ENCODE measurements around the gene RBM47.
"Not testable (repeated sequence)": the region's sequence is repeated elsewhere in the genome, so short reads cannot be mapped to it uniquely, and the experiment has no call there.

The RBM47 gene

DNA sequence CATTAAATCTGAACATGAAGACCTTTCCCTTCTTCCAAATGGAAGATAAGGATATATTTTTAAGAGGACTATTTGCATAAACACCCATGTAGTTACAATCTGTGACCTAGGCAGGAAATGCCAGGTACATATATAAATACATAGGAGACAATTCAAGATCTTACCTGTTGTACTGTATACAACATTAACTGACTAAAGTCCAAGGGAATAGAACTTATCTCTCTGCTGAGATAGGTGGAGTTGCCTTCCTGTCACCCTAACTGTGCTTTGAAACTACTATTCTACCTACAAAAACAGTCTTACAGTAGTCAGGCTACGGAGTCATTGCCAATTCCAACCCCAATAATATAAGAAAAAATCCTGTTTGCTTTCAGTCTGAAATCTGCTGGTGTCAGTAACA is 188.2 kb downstream of the RBM47 start:
- DNase-seq (ENCODE audit: low spot score) = no peak

DNA sequence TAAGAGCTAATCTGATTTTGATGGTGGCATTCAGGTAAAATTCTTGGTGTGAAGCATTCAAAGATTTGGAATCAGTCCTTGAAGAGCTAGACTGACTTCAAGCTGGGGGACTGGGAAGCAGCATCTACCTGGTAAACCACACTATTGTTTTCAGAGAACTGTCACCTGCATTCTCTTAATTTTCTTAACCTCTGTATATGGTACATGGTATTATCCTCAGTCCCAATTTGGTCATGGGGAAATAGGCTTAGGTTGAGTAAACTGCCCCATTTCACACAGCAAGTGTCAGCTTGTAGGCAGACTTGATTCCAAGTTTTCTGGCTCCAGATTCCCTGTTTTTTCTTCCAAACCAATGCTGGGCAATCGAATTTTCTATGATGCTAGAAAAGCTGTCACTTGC is 190.1 kb downstream of the RBM47 start:
- no peak for DNase-seq (ENCODE audit: low spot score)

DNA sequence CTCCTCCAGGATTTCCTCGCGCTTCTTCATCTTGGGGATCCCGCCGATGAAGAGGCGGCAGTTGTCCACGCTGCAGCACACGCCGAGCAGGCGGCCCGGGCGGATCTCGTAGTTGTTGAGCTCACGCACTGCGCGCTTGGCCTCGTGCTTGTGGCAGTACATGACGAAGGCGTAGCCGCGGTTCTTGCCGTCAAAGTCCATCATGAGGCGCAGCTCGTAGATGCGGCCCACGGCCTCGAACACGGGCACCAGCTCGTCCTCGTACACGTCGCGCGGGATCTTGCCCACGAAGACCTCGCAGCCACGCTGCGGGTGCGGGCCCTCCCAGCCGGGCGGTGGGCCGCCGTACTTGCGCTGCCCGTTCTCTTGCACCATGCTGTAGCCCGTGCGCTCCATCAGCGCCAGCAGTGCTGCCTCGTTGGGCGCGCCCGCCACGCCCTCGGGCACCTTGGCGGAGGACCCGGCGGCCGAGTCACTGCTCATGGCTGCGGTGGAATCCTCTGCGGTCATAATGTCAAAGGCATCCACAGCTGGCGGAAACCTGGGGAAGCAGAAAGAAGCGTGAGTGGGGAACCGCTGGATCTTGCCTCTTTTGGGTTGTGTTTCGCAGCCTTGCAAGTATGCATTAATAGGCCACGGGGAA is 191.2 kb downstream of the RBM47 start:
- no peak for DNase-seq (ENCODE audit: low spot score)

DNA sequence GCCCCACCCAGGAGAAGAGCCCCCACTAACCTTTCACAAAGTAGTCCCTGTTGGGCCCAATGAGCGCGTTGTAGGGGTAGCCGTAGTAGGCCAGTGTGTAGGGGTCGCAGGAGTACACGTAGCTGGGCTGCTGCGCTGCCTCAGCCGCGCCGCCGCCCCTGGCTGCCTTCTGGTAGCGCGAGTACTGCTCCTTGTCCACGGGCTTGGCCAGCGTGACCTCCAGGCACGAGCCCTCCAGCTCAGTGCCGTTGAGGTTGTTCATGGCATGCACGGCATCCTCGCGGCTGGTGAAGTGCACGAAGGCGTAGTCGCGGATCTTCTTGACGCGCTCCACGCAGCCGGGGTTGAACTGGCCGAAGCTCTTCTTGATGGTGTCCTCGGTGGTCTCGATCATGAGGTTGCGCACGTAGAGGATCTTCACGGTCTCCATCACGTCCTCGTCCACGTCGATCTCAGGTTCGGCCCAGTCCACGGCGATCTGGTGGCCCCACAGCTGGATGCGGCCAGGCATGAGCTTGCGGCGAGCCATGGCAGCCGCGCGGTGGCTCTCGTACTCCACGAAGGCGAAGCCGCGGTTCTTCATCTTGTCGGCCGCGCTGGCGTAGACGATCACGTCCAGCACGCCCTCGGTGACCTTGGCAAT is 191.8 kb downstream of the RBM47 start:
- DNase-seq (ENCODE audit: low spot score) = no peak

DNA sequence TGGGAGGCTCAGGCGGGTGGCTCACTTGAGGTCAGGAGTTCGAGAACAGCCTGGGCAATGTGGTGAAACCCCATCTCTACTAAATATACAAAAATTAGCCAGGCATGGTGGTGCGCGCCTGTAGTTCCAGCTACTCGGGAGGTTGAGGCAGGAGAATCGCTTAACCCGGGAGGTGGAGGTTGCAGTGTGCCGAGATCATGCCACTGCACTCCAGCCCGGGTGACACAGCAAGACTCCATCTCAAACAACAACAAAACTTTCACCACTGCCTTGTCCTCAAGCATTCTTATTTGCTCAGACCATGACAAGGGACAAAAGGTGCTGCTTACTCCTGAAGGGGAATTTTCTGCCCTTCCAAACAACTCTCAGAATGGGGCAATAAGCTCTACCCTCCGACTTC is 194.4 kb downstream of the RBM47 start:
- not testable (repeated sequence) for DNase-seq (ENCODE audit: low spot score)

DNA sequence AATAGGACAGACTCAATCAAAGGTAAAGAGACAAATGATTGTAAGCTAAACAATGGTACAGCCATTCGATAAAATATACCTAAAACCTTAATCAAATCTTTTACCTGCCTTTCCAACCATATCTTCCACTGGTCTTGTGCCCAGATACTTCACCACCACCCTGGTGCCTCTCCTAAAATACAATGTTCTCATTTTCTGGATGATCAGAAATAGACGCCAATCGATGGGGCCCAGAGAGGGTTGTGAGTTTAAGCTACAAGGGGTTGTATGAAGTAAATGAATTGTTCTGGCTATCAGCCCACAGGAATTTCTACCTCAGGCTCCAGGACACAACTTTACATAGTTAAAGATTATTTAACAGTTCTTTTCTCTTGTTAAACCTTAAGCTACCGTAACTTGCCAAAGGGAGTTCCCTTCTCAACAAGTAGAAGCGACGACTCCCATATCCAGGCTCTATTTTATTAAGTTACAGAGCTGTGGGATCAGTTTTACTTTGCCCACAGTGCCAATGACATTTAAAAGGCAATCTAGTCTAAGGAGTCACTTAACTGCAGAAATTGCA is 195.5 kb downstream of the RBM47 start:
- no peak for DNase-seq (ENCODE audit: low spot score)

DNA sequence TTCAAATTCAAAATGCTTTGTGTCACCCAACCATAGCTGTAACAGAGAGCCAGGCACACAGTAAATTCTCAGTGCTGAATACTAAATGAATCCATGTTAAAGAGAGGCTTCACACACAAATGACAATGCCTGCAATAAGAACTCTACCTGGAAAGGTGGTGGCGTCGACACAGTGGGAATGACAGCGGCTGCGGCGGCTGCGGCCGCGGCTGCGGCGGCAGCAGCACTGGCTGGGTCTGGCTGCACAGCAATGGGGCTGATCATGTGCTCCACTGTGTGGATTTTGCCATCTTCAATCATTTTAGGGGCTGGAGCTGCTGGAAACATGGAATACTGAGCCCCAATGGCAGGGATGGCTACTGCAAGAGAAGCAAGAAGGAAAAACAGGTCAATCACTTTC is 197.2 kb downstream of the RBM47 start:
- no peak for DNase-seq (ENCODE audit: low spot score)

DNA sequence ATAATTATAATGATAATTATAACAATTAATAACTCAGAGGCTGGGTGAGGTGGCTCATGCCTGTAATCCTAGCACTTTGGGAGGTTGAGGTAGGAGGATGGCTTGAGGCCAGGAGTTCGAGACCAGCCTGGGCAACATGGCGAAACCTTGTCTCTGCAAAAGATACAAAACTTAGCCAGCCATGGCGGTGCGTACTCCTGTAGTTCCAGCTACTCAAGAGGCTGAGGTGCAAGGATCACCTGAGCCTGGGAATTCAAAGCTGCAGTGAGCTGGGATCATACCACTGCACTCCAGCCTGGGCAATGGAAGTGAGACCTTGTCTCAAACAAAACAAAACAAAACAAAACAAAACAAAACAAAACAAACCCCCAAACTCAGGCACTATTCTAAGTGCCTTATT is 201.8 kb downstream of the RBM47 start:
- not testable (repeated sequence) for DNase-seq (ENCODE audit: low spot score)

DNA sequence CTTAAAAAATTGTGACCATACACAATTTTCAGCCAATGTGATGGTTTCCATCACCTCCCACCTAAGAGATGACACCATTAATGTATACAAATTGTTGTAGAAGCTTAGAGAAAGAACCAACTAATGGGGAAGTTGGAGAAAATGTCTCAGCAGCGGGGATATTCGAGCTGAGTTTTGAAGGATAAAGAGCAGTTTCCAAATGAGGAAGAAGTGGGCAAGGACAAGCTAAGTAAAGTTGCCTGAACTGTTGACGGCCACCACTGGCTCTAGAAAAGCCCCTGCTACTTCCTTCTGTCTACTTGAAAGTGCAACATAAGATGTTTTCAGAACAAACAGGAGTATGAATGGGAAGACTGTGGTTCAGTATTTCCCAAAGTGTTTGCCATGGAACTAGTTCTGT is 202.5 kb downstream of the RBM47 start:
- no peak for DNase-seq (ENCODE audit: low spot score)

DNA sequence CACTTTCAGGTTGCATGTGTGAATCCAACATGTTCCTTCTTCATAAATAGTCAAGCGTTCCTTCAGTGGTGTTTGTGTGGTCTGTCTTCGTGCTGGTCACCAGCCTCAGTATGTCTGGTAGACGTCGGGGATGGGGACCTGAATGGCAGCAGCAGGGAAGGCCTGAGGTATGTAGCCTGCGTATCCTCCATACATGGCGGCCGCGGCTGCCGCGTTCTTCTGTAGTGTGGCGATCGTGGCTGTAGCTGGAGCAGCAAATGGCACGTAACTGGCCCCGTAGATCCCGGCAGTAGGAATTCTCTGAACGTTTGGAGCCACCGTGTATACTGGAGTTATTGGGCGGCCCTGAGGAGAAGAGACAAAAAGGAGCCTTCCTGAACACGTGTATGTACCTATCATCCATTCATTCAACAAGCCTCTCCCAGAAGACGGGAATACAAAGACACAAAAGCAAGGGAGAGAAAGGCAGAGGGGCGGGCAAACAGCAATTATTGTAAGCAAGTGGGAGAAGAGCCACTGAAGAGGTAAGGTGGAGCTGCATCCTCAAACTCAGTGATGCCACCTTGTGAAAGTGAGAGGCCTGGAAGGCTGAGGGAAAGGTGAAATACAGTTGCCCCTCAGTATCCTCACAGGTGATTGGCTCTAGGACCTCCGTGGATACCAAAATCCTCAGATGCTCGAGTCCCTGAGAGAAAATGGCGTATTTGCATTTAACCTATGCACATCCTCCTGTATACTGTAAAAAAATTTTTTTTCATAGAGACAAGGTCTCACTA is 203.7 kb downstream of the RBM47 start:
- no peak for DNase-seq (ENCODE audit: low spot score)

DNA sequence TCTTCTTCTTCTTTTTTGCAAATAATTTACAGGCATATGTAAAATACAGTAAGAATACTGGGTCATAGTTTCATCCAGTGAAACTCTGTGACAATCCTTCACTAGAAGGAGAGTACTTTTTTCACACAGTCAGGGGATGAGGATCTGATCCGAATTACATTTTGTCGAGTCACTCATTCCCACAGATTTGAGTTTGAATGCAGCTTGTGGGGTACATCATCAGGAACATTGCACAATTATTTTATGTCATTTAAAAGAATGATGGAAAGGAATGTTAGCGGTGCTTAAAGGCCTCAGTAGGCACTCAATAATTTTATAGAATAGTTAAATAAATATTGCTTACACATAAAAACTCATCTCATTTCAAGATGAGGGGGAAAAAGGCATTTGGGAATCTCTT is 205.9 kb downstream of the RBM47 start:
- peak; percentile 49 for DNase-seq (ENCODE audit: low spot score)

DNA sequence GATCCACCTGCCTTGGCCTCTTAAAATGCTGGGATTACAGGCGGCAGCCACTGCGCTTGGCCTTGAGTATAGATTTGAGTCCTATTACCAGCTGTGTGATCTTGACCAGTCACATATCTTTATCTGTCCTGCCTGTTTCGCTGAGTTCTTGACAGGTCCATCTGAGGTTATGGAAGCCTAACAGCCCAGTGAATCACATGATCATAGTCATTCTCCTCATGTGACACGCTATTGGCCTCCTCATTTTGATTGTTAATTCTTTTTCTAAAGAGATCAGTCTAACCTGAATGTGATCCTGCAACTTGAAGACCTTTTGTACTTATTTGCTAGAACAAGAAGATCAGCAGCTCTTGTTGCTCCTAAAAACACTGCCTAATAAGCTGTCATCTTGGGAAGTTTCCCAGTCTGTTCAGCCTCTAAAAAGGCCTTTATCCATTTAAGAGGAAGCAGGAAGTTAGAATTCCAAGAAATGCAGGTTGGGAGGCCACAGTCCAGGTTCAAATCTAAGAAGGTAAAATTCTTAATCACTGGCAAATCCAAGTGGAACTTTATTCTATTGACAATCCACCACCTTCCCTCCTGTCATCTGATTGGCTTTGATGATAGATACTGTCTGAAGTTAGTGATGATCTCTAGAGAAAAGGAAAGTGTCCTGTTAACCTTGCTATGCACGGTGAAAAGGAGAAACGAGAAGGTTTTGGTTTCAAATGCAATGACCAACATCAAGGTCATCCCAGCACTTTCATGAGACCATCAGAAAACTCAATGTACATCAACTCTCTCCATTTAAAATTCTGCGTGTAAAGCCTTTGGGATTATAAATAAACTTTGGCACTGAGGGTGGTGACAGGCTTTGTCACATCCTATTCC is 207.6 kb downstream of the RBM47 start:
- no peak for DNase-seq (ENCODE audit: low spot score)

DNA sequence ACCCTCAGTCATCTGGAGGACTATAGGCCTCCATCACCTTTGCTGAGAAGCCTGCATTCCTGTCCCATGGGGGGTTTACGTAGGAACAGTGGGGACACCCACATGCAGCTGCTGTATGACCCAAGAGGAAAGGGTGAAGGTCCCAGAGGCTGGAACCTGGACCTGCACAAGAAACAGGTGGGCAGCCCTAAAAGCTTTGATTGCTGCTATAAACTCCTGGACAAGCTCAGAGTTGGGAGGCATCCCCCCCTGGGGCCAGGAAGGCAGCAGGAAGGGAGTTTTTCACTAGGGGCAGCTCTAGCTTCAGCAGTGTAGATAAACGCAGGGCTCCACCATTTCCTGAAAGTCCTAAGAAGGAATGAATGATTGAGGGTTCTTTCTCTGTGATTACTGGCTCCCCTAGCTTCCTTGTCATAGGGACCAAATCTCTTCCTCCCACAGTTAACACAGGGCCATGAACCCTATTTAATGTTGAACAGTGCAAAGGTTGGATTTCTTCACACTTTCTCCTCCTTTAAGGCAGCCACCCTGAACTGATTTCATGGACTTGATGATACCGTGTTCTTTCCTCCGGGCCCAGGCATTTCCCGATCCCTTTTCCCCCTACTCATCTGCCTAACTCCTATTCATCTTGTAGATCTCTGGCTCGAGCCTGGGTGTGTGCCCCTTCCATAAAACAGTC is 210.3 kb downstream of the RBM47 start:
- DNase-seq (ENCODE audit: low spot score) = no peak

DNA sequence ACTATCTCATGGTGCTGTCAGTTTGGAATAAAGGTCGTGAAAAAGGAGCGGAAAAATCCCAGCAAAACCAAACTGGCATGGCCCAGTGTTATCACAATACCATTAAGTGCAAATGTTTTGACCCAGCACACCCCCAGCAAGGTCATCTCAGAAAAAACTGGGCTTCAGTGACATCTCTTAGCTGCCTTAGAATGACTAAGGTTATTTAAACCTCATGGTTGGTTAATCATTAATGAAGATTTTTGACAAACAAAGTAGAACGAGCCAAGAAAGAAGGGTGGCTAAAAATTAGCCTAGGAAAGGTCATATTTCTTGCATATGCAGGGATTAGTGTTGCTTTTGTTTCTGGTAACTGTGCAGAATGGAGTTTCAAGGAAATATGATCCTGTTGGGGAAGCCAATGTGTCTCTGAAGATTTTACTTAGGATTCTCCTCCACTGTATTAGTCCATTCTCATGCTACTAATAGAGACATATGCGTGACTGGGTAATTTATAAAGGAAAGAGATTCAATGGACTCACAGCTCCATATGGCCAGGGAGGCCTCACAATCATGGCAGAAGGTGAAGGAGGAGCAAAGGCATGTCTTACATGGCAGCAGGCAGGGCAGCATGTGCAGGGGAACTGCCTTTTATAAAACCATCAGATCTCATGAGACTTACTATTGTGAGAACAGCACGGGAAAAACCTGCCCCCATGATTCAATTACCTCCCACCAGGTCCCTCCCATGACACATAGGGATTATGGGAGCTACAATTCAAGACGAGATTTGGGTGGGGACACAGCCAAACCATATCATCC is 211.0 kb downstream of the RBM47 start:
- DNase-seq (ENCODE audit: low spot score) = no peak

DNA sequence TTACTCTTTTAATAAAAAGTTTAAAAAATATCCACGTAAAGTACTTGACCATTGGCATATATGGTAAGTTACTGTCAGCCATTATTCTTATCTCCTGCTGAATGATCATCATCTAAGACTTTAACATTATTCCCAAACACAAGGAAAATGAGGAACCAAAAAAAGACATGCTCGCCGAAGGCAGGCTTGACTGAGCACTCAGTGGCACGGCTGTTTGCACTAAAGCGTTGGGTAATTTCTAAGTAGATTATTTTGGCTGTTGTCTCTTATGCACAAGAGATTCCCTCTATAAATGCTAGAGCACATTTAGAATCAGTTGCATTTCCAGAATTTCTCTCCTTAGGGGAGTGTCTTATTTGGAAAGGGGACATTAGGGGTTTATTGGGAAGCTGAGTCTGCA is 211.7 kb downstream of the RBM47 start:
- no peak for DNase-seq (ENCODE audit: low spot score)

DNA sequence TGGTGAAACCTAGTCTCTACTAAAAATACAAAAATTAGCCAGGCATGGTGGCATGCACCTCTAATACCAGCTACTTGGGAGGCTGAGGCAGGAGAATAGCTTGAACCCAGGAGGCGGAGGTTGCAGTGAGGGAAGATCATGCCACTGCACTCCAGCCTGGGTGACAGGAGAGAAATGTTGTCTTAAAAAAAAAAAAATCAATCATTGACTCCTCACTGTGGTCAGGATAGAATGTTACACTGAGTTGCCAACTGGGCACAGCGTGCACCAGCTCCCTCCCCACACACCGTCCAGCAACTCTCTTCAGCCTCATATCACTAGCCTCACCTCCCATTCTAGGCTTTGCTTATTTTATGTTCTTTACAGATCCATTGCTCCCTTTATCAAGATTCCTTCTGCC is 215.0 kb downstream of the RBM47 start:
- no peak for DNase-seq (ENCODE audit: low spot score)

DNA sequence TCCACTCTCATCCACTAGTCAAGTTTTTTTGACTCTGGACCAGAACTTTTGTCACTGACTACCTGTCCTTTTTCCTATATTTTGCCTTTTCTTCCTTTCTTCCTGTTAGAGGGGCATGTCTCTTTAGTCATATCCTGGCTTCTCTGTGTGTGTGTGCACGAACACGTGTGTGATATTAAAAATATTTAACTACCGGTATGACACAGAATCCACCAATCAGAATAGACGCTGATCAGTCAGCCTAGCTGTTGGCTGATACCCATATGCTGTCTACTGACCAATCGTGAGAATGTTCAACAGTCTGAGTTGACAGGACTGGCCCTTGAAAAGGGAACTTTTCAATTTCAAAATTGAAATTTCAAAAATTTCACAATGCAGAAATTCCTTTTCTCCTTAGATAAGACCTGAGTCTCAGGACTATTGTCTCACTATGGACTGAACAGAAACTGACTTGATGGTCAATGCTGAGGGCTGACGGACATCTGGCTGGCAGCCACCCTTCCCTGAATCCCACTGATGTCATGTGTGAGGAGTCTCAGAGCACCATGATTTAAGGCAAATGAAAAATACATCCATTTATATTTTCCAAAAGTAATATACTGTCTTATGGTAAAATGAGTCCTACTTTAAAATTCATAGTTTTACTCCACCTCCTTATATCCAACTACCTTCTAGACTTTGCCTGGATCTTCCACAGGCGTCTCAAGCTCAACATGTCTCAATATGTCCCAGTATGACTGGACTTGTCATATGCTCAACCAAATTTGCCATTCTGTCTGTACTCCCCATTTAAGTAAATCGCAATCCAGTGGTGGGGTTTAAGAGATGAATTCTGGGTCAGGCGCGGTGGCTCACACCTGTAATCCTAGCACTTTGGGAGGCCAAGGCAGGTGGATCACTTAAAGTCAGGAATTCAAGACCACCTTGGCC is 216.5 kb downstream of the RBM47 start:
- no peak for DNase-seq (ENCODE audit: low spot score)

DNA sequence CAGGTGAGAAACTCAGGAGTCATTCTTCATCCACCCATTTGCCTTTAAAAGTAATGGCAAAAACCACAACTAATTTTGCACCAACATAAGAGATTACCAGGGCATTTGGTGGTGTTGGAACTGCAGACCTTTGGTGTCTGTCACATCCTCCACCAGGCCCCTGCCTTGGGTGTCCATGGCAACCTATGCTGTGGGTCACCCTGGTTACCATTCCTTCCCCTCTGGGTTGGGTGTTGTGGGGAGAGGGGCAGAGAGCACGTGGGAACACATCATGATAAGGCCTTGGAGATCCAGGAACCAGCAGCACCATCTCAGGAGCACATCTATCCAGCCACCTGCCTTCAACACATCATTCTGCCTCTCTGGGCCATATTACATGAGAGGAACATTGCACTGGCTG is 217.3 kb downstream of the RBM47 start:
- no peak for DNase-seq (ENCODE audit: low spot score)

DNA sequence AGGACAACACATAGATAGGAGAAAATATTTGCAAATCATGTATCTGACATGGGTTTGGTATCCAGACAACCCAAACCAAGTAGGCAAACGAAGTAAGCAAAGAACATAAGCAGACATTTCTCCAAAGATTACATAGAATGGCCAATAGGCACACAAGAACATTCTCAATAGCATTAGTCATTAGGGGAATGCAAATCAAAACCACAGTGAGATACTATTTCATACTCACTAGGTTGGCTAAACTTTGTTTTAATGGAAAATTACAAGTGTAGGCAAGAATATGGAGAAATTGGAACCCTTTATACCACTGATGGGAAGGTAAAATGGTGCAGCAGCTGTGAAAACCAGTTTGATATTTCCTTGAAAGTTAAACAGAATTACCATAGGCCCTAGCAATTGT is 219.8 kb downstream of the RBM47 start:
- DNase-seq (ENCODE audit: low spot score) = no peak

DNA sequence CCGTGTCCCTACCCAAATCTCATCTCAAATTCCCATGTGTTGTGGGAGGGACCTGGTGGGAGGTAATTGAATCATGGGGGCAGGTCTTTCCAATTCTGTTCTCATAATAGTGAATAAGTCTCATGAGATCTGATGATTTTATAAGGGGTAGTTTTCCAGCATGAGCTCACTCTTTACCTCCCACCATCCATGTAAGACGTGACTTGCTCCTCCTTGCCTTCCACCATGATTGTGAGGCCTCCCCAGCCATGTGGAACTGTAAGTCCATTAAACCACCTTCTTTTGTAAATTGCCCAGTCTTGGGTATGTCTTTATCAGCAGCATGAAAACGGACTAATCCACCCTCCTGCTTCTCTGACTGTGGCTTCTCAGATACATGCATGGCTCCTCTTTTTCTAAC is 222.2 kb downstream of the RBM47 start:
- DNase-seq (ENCODE audit: low spot score) = not testable (repeated sequence)

Data from AG20443 (cell line).